GM12875 (cell line): ENCODE measurements around the gene TAL1.

Experiments
- H3K4me3 ChIP-seq: one replicate; pipeline ENCODE4 v1.5.1; 2011; ENCODE audit warnings: low read depth, low read length, control low read depth
- CTCF ChIP-seq: IDR thresholded peaks from 2 replicates; pipeline ENCODE4 v1.5.1; 2011; ENCODE audit warnings: low read depth, mild to moderate bottlenecking, control low read depth, inconsistent platforms, low read length, moderate library complexity, borderline replicate concordance; ENCODE audit not compliant: insufficient read depth

The TAL1 gene

DNA sequence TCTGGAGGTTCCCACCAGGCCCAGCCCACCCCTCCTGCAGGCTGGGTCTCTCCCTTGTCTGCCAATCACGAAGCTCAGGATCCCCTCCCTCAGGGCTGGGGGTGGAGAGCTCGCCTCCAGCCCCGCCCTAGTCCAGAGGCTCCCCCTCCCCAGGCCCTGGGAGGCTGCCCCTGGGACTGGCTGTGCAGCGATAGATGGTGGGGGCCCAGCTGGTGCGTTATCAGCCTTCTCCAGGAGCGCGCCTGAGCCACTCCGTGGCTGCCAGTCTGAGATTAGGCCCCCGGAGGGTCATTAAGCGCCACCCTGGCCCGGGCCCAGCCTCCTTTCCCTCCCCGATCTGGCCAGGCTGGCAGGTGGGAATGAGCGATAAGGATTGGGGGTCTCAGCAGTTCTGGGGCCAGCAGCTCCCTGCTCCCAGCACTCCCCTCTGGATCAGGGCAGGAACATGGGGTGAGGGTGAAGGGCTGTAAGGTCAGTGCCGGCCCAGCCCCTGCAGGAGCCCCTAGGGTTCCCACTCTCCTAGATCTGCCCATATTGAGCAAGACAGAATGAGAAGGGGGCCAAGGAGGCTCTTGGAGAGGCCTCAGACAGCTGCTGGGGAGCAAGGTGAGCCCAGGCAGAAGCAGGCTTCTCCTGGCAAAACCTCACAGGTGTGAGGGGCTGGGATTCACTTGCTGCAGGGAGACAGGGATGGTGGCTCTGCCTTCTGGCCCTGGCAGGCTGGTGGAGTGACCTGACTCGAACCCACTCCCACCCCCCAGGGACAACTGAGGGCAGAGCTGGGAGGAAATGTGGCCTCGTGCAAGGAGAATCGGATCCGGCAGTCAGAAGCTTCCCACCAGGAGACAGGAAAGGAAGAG is 50.7 kb downstream of the TAL1 start:
- H3K4me3 ChIP-seq: no peak overlapping the region
- no peak for TF ChIP-seq CTCF

GRCh38 chr1:47180603-47181094 is 51.4 kb downstream of the TAL1 start:
- TF ChIP-seq CTCF: no peak
- no peak overlapping the region for H3K4me3 ChIP-seq

GRCh38 chr1:47179988-47180563 is 51.9 kb downstream of the TAL1 start:
- no peak overlapping the region for H3K4me3 ChIP-seq
- TF ChIP-seq CTCF: no peak

DNA sequence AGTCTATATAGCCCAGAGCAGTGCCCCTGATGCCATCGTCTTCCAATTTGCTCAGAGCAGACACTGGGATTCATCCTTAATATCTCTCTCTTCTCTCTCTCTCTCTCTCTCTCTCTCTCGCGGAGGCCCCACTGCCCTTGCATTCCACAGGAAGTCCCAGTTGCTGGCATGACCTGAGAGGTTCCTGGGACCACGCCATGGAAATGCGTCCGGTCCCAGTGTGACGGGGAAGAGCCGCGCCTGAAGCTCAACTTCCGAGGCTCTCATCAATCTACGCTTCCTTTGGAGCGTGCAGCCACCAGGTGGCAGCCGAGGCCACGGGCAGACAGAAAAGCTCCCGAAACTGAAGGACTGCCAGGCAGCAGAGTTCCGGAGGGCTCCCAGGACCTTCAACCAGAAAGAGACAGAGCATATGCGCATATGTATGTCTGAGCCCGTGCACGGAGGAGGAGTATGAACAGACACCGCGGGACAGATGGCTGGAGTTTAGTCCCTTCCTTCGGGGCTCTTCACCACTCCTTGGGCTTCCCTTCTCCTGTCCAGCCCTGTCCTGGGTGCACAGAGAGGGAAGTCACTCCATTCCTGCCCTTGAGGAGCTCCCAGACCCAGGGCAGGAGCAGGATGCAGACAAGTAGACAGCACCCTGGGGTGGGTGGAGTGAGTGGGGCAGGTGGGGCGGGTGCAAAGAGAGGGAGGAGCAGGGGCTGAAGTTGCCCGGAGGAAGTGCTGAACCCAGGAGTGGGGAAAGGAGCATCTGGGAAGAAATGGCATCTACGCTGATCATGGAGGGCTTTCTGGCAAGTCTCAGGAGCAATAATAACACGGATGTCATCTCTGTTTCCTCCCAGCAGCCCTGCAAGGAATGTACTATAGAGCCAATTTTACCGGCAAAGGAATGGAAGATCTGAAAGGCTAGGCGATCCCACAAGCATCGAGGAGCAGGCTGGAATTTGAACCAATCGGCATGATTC is 52.7 kb downstream of the TAL1 start:
- H3K4me3 ChIP-seq: peak overlapping the region; percentile 38
- TF ChIP-seq CTCF: peak; percentile 93

DNA sequence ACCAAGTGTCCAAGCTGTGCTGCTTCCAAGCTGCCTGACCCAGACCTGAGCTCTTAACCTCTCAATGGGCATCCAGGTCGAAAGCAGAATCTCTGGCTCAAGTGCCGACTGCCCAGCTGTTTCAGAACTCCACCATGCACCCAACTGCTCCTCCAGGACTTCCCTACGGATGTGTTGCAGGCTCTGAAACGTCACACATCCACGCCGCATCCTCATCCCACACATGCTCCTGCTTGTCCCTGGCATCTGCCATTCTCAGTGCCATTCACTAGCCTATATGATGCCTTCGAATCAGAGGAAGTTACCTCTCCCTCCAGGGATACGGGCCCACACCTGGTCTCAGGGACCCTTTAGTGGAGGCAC is 53.4 kb downstream of the TAL1 start:
- peak overlapping the region; percentile 38 for H3K4me3 ChIP-seq
- TF ChIP-seq CTCF: no peak

DNA sequence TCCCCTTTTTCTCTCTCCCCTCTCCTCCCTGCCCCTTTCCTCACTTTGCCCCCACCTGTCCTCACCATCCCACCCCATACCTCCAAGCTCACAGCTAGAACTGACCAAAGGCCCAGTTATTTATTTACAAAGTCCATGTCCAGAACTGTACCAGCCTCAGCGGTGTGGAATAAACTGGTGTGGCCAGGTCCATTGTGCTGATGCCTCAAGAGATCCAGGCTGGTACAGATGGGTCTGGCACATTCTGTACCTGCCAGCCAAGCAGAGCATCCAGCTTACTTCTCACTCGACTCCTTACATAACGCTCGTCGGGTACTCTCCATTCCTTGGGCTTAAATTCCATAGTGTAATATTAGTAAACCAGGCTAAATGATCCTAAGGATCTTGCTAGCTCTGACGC is 54.0 kb downstream of the TAL1 start:
- no peak for TF ChIP-seq CTCF

More for the DNA sequence above, 54.0 kb downstream of the TAL1 start:
- H3K4me3 ChIP-seq: no peak overlapping the region
